GM23338 (cell line): ENCODE results near the gene ISG15. TPM values are rescaled to one million over a fixed set of nuclear protein-coding genes. Genes with fewer than 3 reads are reported as not detected.

Experiments used
- ATAC-seq: fragments of 200-7000 bp; cut with Tn5 transposase; 3 replicates; pipeline ENCODE4 v1.9.1; 2020
- DNase-seq: peaks from one replicate; pipeline ENCODE4 v3.0.0-alpha.2; 2015; ENCODE audit warnings: low spot score
- H2AFZ ChIP-seq: fragments of 200-600 bp; sonication (generic); 2 replicates; pipeline ENCODE4 v1.8.0; 2016; ENCODE audit warnings: antibody characterized with exemption, mild to moderate bottlenecking, moderate library complexity
- H3F3A ChIP-seq: fragments of 200-600 bp; sonication (generic); replicated peaks from 2 replicates; pipeline ENCODE4 v1.8.0; 2017; ENCODE audit warnings: antibody characterized with exemption, mixed run types, low read depth
- H3K27ac ChIP-seq: fragments of 200-600 bp; sonication (generic); 2 replicates; pipeline ENCODE4 v1.6.1; 2016; ENCODE audit warnings: low read depth
- H3K27me3 ChIP-seq: fragments of 200-600 bp; sonication (generic); 2 replicates; pipeline ENCODE4 v1.8.0; 2016; ENCODE audit warnings: mild to moderate bottlenecking, mixed run types, moderate library complexity; ENCODE audit not compliant: insufficient read depth
- H3K36me3 ChIP-seq: fragments of 200-600 bp; sonication (generic); 2 replicates; pipeline ENCODE4 v1.8.0; 2016; ENCODE audit warnings: mild to moderate bottlenecking; ENCODE audit not compliant: insufficient read depth
- H3K4me1 ChIP-seq: fragments of 200-600 bp; sonication (generic); 2 replicates; pipeline ENCODE4 v1.8.0; 2016; ENCODE audit warnings: mild to moderate bottlenecking, moderate library complexity; ENCODE audit not compliant: insufficient read depth
- H3K4me2 ChIP-seq: fragments of 200-600 bp; sonication (generic); 2 replicates; pipeline ENCODE4 v1.7.1; 2017; ENCODE audit warnings: mixed run types
- H3K4me3 ChIP-seq: fragments of 200-600 bp; sonication (generic); 2 replicates; pipeline ENCODE4 v1.6.1; 2016; ENCODE audit warnings: mixed run types
- H3K79me2 ChIP-seq: fragments of 200-600 bp; sonication (generic); replicated peaks from 2 replicates; pipeline ENCODE4 v1.8.0; 2017; ENCODE audit warnings: mild to moderate bottlenecking; ENCODE audit not compliant: insufficient read depth
- H3K9me2 ChIP-seq: fragments of 200-600 bp; sonication (generic); 2 replicates; pipeline ENCODE4 v1.8.0; 2017; ENCODE audit not compliant: insufficient read depth
- H4K20me1 ChIP-seq: fragments of 200-600 bp; sonication (generic); replicated peaks from 2 replicates; pipeline ENCODE4 v1.8.0; 2017; ENCODE audit warnings: mild to moderate bottlenecking; ENCODE audit not compliant: insufficient read depth
- H3K27ac Mint-ChIP-seq: 2 replicates; pipeline ENCODE4 v1.8.0; 2020; ENCODE audit warnings: inconsistent platforms, mild to moderate bottlenecking, moderate library complexity, mixed read lengths
- H3K27me3 Mint-ChIP-seq: 3 replicates; pipeline ENCODE4 v1.8.0; 2022; ENCODE audit warnings: low read depth, mild to moderate bottlenecking, moderate library complexity, mixed read lengths, inconsistent platforms; ENCODE audit not compliant: insufficient read depth, poor library complexity
- H3K36me3 Mint-ChIP-seq: 3 replicates; pipeline ENCODE4 v1.8.0; 2021; ENCODE audit warnings: low read depth, mild to moderate bottlenecking, inconsistent platforms, moderate library complexity, mixed read lengths
- H3K4me1 Mint-ChIP-seq: 3 replicates; pipeline ENCODE4 v1.8.0; 2020; ENCODE audit warnings: mild to moderate bottlenecking, inconsistent platforms, mixed read lengths
- H3K4me3 Mint-ChIP-seq: 3 replicates; pipeline ENCODE4 v1.8.0; 2021; ENCODE audit warnings: moderate library complexity, mild to moderate bottlenecking, inconsistent platforms, mixed read lengths
- H3K9me3 Mint-ChIP-seq: 3 replicates; pipeline ENCODE4 v1.8.0; 2020; ENCODE audit warnings: moderate library complexity, mild to moderate bottlenecking, inconsistent platforms, mixed read lengths
- EZH2phosphoT487 ChIP-seq: fragments of 200-600 bp; sonication (generic); IDR thresholded peaks from one replicate; pipeline ENCODE4 v1.8.1; 2018; ENCODE audit warnings: antibody characterized with exemption; ENCODE audit not compliant: unreplicated experiment
- NANOG ChIP-seq: IDR thresholded peaks from 2 replicates; pipeline ENCODE4 v1.6.1; 2016; ENCODE audit warnings: antibody characterized with exemption, borderline replicate concordance
- POLR2AphosphoS5 ChIP-seq: IDR thresholded peaks from 2 replicates; pipeline ENCODE4 v1.6.1; 2016; ENCODE audit warnings: antibody characterized with exemption, low read depth
- ZNF114 ChIP-seq: fragments of 250-450 bp; sonication (Bioruptor Pico); IDR thresholded peaks from 2 replicates; pipeline ENCODE4 v1.5.0; 2020; ENCODE audit warnings: mild to moderate bottlenecking, moderate library complexity
- polyA plus RNA-seq: library from polyadenylated mRNA; unstranded; fragments of >200 nt; fragmentation: Nextera tagmentation; extraction: Ambion mirVana; gene quantifications from 2 replicates; pipeline ENCODE4 v1.2.1, GENCODE V29; 2016
- total RNA-seq: library from RNA; depleted of rRNA; stranded (reverse); fragments of >200 nt; shearing (Covaris generic); gene quantifications from 2 replicates; pipeline ENCODE4 v1.2.3, GENCODE V29; 2014
- TF ChIP-seq, protein P1 (sequence below): fragments of 250-450 bp; sonication (Bioruptor Pico); IDR thresholded peaks from 2 replicates; pipeline ENCODE4 v1.5.0; 2020; ENCODE audit warnings: mild to moderate bottlenecking, moderate library complexity
- TF ChIP-seq, protein P2 (sequence below), 2 experiments: fragments of 200-600 bp in 1 of 2; sonication (generic) in 1 of 2; conservative IDR thresholded peaks; 2 replicates each; pipeline versions ENCODE4 v1.5.1 to v1.6.1; 2016 to 2017; ENCODE audit warnings: antibody characterized with exemption in 2 of 2, low read depth in 2 of 2, mild to moderate bottlenecking in 2 of 2, moderate library complexity in 1 of 2
- TF ChIP-seq, protein P3 (sequence below): IDR thresholded peaks from 2 replicates; pipeline ENCODE4 v1.6.1; 2016; ENCODE audit warnings: antibody characterized with exemption

The ISG15 gene
- total and polyA plus RNA-seq, 2 experiments from 2014 or later = 52.9 to 101 TPM

DNA sequence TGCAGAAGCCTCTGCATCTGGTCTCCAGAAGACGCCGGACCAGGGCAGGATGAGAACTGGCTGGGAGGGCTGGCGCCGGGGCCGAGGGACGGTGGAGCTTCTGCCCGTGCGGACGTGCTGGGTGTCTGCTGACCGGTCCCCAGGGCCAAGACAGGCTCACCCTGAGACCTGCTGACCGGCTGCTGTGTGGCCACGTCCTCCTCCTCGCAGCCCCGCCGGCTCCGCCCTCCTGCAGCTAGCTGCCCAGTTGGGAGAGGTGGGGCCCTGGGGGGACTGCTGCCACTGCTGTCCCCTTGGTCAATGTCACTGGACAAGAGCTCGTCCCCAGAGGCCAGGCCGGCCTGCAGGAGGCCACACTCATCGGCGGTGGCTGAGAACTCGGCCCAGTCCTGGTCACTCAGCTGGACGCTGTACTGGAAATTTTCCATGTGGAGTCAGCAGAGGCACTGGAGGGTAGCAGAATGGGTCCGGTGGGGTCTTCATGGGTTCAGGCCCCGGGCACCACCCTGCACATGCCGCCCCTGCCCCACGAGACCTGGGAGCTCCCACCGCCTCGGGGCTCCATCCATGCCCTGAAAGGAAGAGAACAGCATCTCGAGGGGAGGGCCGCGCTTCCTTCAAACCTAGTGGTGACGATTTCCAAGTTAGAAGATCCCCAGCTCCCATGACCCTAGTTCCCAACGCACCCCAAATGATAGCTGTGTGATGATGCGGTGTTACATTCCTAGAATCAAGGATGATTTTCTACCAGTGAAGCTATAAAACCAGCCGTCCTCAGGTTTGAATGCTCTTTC is 32.5 kb upstream of the ISG15 start (continued):
- TF ChIP-seq, protein P1, sequence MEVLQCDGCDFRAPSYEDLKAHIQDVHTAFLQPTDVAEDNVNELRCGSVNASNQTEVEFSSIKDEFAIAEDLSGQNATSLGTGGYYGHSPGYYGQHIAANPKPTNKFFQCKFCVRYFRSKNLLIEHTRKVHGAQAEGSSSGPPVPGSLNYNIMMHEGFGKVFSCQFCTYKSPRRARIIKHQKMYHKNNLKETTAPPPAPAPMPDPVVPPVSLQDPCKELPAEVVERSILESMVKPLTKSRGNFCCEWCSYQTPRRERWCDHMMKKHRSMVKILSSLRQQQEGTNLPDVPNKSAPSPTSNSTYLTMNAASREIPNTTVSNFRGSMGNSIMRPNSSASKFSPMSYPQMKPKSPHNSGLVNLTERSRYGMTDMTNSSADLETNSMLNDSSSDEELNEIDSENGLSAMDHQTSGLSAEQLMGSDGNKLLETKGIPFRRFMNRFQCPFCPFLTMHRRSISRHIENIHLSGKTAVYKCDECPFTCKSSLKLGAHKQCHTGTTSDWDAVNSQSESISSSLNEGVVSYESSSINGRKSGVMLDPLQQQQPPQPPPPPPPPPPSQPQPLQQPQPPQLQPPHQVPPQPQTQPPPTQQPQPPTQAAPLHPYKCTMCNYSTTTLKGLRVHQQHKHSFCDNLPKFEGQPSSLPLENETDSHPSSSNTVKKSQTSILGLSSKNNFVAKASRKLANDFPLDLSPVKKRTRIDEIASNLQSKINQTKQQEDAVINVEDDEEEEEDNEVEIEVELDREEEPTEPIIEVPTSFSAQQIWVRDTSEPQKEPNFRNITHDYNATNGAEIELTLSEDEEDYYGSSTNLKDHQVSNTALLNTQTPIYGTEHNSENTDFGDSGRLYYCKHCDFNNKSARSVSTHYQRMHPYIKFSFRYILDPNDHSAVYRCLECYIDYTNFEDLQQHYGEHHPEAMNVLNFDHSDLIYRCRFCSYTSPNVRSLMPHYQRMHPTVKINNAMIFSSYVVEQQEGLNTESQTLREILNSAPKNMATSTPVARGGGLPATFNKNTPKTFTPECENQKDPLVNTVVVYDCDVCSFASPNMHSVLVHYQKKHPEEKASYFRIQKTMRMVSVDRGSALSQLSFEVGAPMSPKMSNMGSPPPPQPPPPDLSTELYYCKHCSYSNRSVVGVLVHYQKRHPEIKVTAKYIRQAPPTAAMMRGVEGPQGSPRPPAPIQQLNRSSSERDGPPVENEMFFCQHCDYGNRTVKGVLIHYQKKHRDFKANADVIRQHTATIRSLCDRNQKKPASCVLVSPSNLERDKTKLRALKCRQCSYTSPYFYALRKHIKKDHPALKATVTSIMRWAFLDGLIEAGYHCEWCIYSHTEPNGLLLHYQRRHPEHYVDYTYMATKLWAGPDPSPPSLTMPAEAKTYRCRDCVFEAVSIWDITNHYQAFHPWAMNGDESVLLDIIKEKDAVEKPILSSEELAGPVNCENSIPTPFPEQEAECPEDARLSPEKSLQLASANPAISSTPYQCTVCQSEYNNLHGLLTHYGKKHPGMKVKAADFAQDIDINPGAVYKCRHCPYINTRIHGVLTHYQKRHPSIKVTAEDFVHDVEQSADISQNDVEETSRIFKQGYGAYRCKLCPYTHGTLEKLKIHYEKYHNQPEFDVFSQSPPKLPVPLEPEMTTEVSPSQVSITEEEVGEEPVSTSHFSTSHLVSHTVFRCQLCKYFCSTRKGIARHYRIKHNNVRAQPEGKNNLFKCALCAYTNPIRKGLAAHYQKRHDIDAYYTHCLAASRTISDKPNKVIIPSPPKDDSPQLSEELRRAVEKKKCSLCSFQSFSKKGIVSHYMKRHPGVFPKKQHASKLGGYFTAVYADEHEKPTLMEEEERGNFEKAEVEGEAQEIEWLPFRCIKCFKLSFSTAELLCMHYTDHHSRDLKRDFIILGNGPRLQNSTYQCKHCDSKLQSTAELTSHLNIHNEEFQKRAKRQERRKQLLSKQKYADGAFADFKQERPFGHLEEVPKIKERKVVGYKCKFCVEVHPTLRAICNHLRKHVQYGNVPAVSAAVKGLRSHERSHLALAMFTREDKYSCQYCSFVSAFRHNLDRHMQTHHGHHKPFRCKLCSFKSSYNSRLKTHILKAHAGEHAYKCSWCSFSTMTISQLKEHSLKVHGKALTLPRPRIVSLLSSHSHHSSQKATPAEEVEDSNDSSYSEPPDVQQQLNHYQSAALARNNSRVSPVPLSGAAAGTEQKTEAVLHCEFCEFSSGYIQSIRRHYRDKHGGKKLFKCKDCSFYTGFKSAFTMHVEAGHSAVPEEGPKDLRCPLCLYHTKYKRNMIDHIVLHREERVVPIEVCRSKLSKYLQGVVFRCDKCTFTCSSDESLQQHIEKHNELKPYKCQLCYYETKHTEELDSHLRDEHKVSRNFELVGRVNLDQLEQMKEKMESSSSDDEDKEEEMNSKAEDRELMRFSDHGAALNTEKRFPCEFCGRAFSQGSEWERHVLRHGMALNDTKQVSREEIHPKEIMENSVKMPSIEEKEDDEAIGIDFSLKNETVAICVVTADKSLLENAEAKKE (CRISPR knock-in tag) = no peak
- TF ChIP-seq ZNF114 = no peak
- no peak for TF ChIP-seq POLR2AphosphoS5
- TF ChIP-seq, protein P2, sequence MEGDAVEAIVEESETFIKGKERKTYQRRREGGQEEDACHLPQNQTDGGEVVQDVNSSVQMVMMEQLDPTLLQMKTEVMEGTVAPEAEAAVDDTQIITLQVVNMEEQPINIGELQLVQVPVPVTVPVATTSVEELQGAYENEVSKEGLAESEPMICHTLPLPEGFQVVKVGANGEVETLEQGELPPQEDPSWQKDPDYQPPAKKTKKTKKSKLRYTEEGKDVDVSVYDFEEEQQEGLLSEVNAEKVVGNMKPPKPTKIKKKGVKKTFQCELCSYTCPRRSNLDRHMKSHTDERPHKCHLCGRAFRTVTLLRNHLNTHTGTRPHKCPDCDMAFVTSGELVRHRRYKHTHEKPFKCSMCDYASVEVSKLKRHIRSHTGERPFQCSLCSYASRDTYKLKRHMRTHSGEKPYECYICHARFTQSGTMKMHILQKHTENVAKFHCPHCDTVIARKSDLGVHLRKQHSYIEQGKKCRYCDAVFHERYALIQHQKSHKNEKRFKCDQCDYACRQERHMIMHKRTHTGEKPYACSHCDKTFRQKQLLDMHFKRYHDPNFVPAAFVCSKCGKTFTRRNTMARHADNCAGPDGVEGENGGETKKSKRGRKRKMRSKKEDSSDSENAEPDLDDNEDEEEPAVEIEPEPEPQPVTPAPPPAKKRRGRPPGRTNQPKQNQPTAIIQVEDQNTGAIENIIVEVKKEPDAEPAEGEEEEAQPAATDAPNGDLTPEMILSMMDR (conservative IDR thresholded peaks at IDR 0.05; ENCODE audit: low read depth in 2 of 2) = no peak

DNA sequence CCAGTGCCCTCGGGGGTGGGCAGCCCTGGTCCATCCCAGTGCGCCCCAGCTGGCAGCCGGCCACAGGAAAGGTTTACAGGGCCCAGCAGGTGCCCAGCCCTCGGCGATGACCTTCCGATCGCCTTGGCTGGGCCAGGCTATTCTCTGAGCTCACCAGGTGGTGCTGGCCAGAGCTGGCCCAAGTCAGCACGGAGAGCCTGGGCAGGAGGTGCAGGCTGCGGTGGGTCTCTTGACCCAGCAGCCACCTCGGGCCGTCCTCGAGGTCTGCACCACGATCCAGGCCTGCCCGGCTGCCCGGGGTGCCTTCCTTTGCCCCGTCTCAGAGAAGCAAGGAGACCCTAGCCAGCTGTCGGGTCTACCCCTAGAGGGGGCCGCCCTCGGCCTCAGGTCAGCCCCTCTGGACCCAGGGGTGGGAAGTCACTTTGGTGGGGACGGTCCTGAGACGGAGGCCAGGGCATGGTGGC is 31.8 kb upstream of the ISG15 start:
- no peaks in the 10 kb centered on the region for H3K9me2 ChIP-seq
- no peaks in the 10 kb centered on the region; the same call in 2 of the 3 replicates for H3K4me1 Mint-ChIP-seq
- H3K27me3 ChIP-seq = peaks cover 29% of the 10 kb centered on the region
- H3K4me2 ChIP-seq = no peak overlapping the region
- H3K4me3 ChIP-seq = no peak overlapping the region
- H3K36me3 ChIP-seq = no peaks in the 10 kb centered on the region
- peaks cover 5% of the 10 kb centered on the region for H3K36me3 Mint-ChIP-seq
- no peaks in the 10 kb centered on the region for H3F3A ChIP-seq
- peaks cover 5% of the 10 kb centered on the region for H3K9me3 Mint-ChIP-seq
- no peak overlapping the region for H3K27ac Mint-ChIP-seq
- no peak overlapping the region for H2AFZ ChIP-seq
- no peak overlapping the region for H3K4me3 Mint-ChIP-seq
- no peaks in the 10 kb centered on the region for H3K4me1 ChIP-seq
- H3K27me3 Mint-ChIP-seq = peaks cover 43% of the 10 kb centered on the region
- H4K20me1 ChIP-seq = no peaks in the 10 kb centered on the region
- no peak overlapping the region for H3K27ac ChIP-seq
- H3K79me2 ChIP-seq = no peaks in the 10 kb centered on the region
- DNase-seq (no peak), ATAC-seq (no peak)
- TF ChIP-seq EZH2phosphoT487 (no peak), POLR2AphosphoS5 (no peak), NANOG (no peak)
- TF ChIP-seq, protein P3, sequence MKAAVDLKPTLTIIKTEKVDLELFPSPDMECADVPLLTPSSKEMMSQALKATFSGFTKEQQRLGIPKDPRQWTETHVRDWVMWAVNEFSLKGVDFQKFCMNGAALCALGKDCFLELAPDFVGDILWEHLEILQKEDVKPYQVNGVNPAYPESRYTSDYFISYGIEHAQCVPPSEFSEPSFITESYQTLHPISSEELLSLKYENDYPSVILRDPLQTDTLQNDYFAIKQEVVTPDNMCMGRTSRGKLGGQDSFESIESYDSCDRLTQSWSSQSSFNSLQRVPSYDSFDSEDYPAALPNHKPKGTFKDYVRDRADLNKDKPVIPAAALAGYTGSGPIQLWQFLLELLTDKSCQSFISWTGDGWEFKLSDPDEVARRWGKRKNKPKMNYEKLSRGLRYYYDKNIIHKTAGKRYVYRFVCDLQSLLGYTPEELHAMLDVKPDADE = no peak
